Brain microvascular endothelial cell (primary cell): Measurements from ENCODE around the gene TRMT2A.

ENCODE experiments used
- DNase-seq: peaks from one replicate; pipeline ENCODE4 v3.0.0-alpha.2; 2020
- H3K27ac ChIP-seq: fragments of 250-450 bp; sonication (Bioruptor Pico); 2 replicates; pipeline ENCODE4 v1.5.1; 2020; ENCODE audit warnings: mild to moderate bottlenecking, moderate library complexity
- H3K27me3 ChIP-seq: fragments of 250-450 bp; sonication (Bioruptor Pico); replicated peaks from 2 replicates; pipeline ENCODE4 v1.5.1; 2020; ENCODE audit warnings: mild to moderate bottlenecking
- H3K36me3 ChIP-seq: fragments of 250-450 bp; sonication (Bioruptor Pico); replicated peaks from 2 replicates; pipeline ENCODE4 v1.5.1; 2020; ENCODE audit warnings: mild to moderate bottlenecking
- H3K4me3 ChIP-seq: 2 replicates; pipeline ENCODE4 v1.5.1; 2011; ENCODE audit warnings: low read depth, mild to moderate bottlenecking, control low read depth, low read length, moderate library complexity
- CTCF ChIP-seq: IDR thresholded peaks from 2 replicates; pipeline ENCODE4 v1.5.1; 2011; ENCODE audit warnings: low read depth, mild to moderate bottlenecking, moderate library complexity, low read length, control low read depth, inconsistent platforms; ENCODE audit errors: missing control alignments
- in situ Hi-C: cut with HindIII; loops from 2 replicates; pipeline ENCODE4 v1.10.0; 2017; ENCODE audit warnings: low sequenced_read_pairs, low pct_ligation_motif_present

Gene TRMT2A

GRCh38 chr22:20085651-20086050 is 31.4 kb downstream of the TRMT2A start:
- Histone ChIP-seq H3K36me3 (peaks cover 62% of the 10 kb centered on the region), H3K4me3 (no peak overlapping the region), H3K27me3 (no peaks in the 10 kb centered on the region), H3K27ac (no peak overlapping the region)
- no peak for TF ChIP-seq CTCF
- in situ Hi-C loops = no loop called here
- no peak for DNase-seq

DNA sequence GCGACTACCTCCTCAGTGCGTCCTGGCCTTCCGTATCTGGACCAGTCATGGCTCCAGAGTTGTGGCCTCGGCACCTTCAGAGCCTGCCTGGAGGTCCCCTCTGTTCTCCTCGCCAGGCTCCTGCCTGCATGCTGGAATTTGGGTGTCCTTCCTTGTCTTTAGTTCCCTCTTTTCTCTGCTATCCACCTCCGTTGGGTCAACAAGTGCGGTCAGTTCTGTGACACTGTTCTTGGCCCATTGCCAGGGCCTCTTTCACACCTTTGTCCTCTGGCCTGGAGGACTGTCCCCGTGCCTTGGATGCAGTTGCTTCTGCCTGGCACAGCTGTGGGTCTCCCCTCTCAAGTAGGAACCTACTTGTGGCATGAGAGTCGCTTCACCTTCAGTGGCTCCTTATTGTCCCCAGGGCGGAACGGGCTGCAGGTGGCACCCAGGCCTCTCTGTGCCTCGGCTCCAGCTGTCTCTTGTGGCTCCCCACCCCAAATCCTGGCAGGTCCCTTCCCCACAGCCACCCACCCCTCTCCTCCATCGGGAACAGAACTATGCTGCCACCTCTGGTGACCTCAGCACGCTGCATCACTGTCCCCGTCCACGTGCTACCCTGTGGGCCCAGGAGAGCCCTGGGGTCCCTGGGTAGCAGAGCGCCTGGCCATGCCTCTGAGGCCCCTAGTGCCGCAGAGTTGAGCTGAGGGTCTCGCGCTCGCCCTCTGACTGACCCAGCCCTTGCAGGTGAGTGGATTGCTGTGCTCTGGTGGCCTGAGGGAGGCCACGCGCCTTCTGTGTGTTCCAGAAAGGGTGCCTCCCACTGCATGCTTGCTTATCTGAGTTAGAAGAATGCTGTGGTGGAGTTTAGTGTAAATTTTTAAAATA is 32.2 kb downstream of the TRMT2A start:
- in situ Hi-C loops = no loop called here
- Histone ChIP-seq H3K4me3 (no peak overlapping the region), H3K27ac (no peak overlapping the region)

GRCh38 chr22:20083891-20084546 is 33.0 kb downstream of the TRMT2A start:
- peaks cover 46% of the 10 kb centered on the region for H3K36me3 ChIP-seq
- H3K4me3 ChIP-seq = no peak overlapping the region
- DNase-seq = no peak
- no peak for TF ChIP-seq CTCF
- no peaks in the 10 kb centered on the region for H3K27me3 ChIP-seq
- H3K27ac ChIP-seq = no peak overlapping the region
- in situ Hi-C loops = no loop called here

More for the DNA sequence above, 32.2 kb downstream of the TRMT2A start:
- TF ChIP-seq CTCF = peak; percentile 60
- no peaks in the 10 kb centered on the region for H3K27me3 ChIP-seq
- peaks cover 53% of the 10 kb centered on the region for H3K36me3 ChIP-seq
- DNase-seq = no peak

DNA sequence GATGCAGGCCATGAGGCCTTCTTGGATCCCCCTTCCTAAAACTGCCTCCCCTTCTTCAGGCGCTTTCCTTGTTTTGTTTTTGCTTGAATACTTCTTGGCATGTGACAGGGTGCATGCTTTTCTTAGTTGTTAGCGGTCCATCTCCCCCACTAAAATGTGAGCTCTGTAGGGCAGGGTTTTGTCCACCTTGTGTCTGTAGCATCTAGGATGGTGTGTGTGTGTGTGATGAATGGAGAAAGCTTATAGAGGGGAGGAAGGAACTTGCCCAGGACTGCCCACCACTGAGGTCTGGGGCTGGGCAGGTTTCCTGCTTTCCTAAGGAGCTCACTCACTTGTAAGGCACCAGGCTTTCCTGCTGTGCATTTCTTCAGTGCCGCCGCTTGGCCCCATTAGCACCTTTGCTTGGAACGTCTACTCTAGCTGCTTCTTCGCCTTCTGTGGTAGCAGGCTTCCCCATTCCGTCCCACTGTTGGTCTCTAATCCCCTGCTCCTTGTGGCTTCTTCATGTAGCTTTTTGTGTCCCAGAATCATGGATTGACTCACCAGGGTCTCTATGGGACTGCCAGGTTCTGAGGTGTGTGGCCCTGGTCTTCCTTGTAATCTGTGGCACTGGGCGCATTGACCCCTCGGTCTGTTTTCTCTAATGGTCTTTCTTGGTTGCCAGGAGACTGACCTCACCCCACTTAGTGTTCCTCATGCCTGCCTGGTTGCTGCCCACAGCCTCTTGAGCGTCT is 33.7 kb downstream of the TRMT2A start:
- peaks cover 40% of the 10 kb centered on the region for H3K36me3 ChIP-seq
- in situ Hi-C loops = no loop called here
- H3K27ac ChIP-seq = no peak overlapping the region

More for the DNA sequence above, 33.7 kb downstream of the TRMT2A start:
- TF ChIP-seq CTCF = no peak
- Histone ChIP-seq H3K4me3 (no peak overlapping the region), H3K27me3 (no peaks in the 10 kb centered on the region)
- DNase-seq = no peak
